OCI-LY7 (cell line): ENCODE data around the gene GAGE13.
"Not testable (repeated sequence)": the region's sequence is repeated elsewhere in the genome, so short reads cannot be mapped to it uniquely, and the experiment has no call there.

Experiments
- EZH2phosphoT487 ChIP-seq: fragments of 200-600 bp; sonication (generic); IDR thresholded peaks from 2 replicates; pipeline ENCODE4 v1.6.1; 2018; ENCODE audit warnings: low read depth, borderline replicate concordance, mild to moderate bottlenecking, mixed run types, antibody characterized with exemption, low read length, moderate library complexity, mixed read lengths
- TF ChIP-seq, protein P1 (sequence below): fragments of 200-600 bp; sonication (generic); conservative IDR thresholded peaks from 2 replicates; pipeline ENCODE4 v1.5.1; 2014; ENCODE audit warnings: mild to moderate bottlenecking, antibody characterized with exemption, low read length, moderate library complexity, mixed read lengths

DNA sequence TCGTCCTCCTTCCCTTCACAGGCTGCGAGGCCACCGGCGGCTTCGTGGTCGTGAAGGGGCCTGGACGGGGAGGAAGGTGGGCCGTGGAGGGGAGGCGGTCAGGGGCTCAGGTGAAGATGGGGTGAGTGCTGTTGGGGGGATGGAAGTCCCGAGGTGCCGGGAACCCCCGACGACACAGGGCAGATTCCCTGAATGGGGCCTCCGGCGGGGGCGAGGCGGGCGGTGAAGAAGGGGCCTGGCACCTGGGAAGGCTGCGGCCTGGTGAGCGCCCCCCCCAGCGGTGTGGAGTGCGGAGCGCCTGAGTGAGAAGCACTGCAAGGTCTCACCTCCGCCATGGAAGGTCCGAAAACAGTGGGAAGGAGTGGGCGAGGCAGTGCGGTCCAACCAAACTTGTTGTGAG is 9.1 kb upstream of the GAGE13 start:
- TF ChIP-seq, protein P1, sequence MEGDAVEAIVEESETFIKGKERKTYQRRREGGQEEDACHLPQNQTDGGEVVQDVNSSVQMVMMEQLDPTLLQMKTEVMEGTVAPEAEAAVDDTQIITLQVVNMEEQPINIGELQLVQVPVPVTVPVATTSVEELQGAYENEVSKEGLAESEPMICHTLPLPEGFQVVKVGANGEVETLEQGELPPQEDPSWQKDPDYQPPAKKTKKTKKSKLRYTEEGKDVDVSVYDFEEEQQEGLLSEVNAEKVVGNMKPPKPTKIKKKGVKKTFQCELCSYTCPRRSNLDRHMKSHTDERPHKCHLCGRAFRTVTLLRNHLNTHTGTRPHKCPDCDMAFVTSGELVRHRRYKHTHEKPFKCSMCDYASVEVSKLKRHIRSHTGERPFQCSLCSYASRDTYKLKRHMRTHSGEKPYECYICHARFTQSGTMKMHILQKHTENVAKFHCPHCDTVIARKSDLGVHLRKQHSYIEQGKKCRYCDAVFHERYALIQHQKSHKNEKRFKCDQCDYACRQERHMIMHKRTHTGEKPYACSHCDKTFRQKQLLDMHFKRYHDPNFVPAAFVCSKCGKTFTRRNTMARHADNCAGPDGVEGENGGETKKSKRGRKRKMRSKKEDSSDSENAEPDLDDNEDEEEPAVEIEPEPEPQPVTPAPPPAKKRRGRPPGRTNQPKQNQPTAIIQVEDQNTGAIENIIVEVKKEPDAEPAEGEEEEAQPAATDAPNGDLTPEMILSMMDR: not testable (repeated sequence)
- TF ChIP-seq EZH2phosphoT487: not testable (repeated sequence)
